AML-193 (cell line): Measurements from ENCODE around the gene GPC3.

ENCODE experiments used
- DNase-seq, 2 experiments: peaks; one replicate each; lab custom pipeline; 2025; lab: John Stamatoyannopoulos, UW

GPC3 gene

GRCh38 chrX:133513123-133513522 is 472.3 kb downstream of the GPC3 start:
- no peak for DNase-seq

GRCh38 chrX:133511041-133511440 is 474.4 kb downstream of the GPC3 start:
- no peak for DNase-seq

- DNase-seq = no peak
These were observed 488.0 kb downstream of the GPC3 start for GRCh38 chrX:133497356-133497755.

GRCh38 chrX:133495464-133496391 is 489.7 kb downstream of the GPC3 start:
- DNase-seq = no peak

GRCh38 chrX:133493366-133493765 is 492.0 kb downstream of the GPC3 start:
- no peak for DNase-seq

GRCh38 chrX:133490955-133491354 is 494.4 kb downstream of the GPC3 start:
- DNase-seq = no peak
